Breast epithelium (tissue), 3 donors: ENCODE data around the gene SIK3.

Experiments used
- CTCF ChIP-seq, 3 donors: fragments of 450-650 bp; IDR thresholded peaks; one replicate each; pipeline ENCODE4 v1.5.1; 2016 to 2017; ENCODE audit warnings: antibody characterized with exemption in 3 of 3, mild to moderate bottlenecking in 3 of 3, moderate library complexity in 3 of 3
- POLR2A ChIP-seq: fragments of 450-650 bp; IDR thresholded peaks from one replicate; pipeline ENCODE4 v1.6.1; 2016; ENCODE audit warnings: antibody characterized with exemption, mild to moderate bottlenecking, moderate library complexity

GRCh38 chr11:116793772-116794097 lies 304.5 kb downstream of the SIK3 start:
- TF ChIP-seq POLR2A (no peak), CTCF (IDR thresholded peaks at IDR 0.05) (no peak)
